Activated T-helper 1 cell treated with Interleukin-2 at 50 U/mL for 16 hours (primary cell): Measurements from ENCODE around the gene RPS6KA3.
A peak's percentile ranks its signal among the peaks of the same experiment; 100 is the strongest.
"Not testable (repeated sequence)": the region's sequence is repeated elsewhere in the genome, so short reads cannot be mapped to it uniquely, and the experiment has no call there.

Experiments used
- DNase-seq: peaks from one replicate; pipeline ENCODE4 v3.0.0-alpha.2; 2020; ENCODE audit warnings: low read depth

The RPS6KA3 gene

DNA sequence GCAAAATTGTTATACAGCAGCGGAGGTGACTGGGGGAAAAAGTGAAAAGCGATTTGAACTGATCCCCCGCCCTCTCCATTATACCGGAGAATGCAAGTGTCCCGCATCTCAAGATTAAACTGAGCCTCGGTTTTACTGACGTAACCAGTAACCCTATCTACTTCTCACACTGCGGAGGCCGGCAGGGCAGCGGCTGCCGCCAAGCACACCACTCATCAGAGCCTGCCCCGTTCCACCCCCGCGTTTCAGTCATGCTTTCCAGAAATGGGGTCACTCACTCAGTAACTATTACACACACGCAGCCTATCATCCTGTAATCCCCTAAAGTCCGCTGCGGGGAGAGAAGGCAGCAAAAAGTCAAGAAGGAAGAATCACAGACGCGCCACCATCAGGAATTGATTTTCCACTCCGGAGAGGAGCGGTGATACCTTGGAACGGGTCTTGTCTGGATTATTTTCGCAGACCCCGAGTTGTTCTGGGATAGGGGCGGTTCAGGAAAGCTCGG lies 1.4 kb downstream of the RPS6KA3 start:
- DNase-seq = no peak

DNA sequence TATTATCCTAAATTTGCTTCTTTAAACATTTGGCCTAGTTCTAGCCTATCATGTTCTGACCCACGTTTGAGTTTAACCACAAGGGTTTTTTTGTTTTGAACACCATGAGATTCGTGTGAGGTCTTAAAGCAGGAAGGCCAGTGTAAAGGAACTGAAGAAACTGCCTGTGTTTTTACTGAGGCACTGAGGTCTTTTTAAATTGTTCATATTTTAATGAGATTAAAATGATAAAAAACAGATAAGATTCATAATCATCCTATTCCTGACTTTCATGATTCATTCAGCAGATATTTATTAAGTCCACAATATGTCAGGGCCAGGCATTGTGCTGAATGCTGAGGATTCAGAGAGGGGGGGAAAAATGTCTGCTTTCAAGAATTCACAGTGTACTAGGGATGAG lies 3.2 kb downstream of the RPS6KA3 start:
- no peak for DNase-seq

DNA sequence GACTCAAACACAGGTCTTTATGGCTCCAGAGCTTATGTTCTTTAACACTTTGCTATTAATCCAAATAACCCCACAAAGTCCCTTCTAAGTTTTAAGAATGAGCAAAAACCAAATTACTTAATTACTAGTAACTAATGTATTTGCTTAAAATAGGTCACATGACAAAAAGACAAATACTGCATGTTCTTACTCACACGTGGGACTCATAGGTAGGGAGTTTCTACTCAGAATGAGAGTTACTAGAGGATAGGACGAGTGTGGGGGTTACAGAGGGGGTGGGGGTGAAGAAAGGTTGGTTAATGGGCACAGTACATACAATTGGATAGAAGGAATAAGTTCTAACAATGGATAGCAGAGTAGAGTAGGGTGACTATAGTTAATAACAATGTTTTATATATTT lies 5.8 kb downstream of the RPS6KA3 start:
- DNase-seq = no peak

DNA sequence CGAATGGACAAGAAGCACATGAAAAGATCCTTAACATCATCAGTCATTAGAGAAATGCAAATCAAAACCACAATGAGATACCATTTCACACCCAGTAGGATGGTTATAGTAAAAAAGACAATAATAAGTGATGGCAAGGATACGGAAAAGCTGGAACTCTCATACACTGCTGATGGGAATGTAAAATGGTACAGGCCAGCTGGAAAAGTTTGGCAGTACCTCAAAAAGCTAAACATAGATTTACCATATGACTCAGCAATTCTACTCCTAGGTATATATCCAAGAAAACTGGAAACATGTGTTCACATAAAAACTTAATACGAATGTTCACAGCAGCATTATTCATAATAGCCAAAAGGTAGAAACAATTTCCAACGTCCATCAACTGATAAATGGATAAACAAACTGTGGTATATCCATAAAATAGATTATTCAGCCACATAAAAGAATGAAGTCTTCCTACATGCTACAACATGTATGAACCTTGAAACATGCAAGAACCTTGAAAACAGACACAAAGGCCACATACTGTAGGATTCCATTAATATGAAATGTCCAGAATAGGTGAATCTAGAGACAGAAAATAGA lies 11.9 kb downstream of the RPS6KA3 start:
- no peak for DNase-seq

DNA sequence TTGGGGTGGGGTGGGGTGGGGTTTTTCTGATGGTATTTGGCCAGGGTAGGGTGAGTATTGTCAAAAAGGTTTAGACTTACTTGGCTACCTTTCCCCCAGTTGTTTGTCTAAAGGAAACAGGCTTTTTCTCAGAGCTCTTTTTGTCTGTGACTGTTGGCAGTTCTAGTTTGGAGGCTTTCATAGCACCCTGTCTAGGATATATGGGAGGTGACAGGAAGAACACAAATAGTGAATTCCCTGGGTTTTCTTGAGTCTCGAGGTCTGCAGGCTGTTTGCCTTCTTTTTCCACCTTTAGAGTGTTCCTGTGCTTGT lies 13.5 kb downstream of the RPS6KA3 start:
- no peak for DNase-seq

DNA sequence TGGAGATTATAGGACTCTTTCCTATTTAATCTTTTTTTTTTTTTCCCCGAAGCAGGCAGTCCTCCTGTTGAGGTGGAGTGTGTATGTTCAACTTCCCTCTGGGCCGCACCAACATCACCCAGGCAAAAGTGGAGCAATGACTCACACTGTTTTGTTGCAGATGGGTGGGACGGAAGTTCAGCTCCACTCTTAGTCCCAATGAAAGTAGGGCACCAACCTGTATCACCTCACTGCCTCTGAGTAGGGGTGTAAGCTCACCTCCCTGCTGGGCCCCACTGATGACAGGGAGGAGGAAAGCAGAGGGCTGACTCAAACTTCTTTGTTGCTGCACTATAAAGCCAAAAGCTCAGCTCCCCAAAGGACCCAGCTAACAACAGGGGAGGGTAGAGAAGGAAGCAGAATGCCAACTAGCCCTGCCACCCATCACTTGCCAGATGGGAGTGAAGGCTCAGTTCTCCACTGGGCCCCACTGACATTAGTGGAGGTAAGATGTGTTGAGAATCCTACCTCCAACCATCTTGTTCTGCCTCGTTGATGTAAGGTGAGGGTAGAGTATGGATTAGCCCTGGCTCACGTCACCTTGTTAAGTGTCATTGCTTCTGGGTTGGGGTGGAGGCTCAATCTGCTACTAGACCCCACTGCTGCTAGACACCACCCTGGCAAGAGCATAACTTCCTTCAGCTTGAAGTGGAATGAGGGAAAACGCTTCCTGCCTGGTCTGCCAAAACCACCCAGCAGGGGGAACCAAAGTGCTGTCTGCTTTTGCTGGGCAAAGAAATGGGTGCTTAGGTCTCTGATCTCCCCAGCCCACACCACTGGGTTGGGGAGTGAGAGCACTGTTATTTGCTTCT lies 14.1 kb downstream of the RPS6KA3 start:
- DNase-seq = peak; percentile 54

DNA sequence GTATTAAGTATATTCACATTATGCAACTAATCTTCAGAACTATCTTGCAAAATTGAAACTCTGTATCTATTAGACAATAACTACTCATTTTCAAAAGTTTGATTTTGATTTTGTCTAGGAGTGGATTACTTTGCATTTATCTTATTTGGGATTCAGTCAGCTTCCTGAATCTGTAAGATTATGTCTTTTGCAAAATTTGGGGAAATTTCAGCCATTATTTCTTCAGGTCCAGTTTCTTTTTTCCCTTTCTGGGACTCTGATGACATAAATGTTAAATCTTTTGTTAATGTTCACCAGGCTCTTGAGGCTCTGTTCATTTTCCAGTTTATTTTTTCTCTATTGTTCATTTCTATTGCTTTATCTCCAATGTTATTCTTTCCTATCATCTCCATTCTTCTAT lies 15.0 kb downstream of the RPS6KA3 start:
- no peak for DNase-seq

DNA sequence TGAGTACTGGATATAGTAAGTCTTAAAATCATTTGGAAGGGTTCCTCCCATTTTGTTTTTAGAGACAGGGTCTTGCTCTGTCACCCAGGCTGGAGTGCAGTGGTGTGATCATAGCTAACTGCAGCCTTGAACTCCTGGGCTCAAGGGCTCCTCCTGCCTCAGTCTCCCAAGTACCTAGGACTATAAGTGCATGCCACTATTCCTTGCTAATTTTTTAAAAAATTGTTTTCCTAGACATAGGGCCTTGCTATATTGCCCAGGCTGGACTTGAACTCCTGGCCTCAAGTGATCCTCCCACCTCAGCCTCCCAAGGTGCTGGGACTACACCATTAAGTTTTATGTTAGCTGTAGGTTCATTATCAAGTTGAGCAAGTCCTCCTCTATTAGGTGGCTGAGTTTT lies 16.6 kb downstream of the RPS6KA3 start:
- not testable (repeated sequence) for DNase-seq

DNA sequence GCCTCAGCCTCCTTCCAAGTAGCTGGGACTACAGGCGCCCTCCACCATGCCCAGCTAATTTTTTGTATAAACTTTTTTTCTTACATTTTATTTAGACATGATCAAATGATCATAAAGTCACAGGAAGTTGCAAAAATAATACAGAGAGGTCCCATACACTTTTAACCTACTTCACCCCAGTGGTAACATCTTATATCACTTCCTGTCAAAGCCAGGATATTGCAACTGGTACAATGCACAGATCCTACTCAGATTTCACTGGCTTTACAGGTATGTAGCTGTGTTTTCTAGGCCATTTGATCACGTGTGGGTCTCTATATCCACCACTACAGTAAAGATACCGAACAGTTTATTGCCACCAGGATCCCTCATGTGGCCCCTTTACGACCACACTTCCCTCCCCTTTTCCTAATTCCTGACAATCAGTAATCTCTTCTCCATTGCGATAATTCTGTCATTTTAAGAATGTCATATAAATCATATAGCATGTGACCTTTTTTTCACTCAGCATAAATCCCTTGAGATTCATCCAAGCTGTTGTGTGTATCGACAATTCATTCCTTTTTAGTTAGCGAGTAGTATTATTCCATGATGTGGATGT lies 18.0 kb downstream of the RPS6KA3 start:
- no peak for DNase-seq

DNA sequence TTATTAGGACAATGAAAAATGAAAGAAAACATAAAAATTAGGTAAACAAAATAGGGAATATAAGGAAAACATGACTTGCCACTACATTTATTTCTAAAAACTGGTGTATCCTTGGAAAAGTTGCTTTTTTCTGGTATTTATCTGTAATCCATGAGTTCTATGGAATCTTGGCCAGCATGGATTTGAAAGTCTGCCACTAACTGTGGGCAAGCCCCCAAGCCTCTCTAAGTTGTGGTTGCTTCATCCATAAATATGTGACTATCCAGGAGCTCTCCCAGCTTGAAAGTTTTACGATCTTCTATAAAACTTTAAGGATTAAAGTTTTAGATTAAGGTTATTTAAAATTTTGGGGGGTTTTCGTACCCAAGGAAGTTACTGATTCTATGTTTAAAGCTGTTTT lies 21.8 kb downstream of the RPS6KA3 start:
- no peak for DNase-seq

DNA sequence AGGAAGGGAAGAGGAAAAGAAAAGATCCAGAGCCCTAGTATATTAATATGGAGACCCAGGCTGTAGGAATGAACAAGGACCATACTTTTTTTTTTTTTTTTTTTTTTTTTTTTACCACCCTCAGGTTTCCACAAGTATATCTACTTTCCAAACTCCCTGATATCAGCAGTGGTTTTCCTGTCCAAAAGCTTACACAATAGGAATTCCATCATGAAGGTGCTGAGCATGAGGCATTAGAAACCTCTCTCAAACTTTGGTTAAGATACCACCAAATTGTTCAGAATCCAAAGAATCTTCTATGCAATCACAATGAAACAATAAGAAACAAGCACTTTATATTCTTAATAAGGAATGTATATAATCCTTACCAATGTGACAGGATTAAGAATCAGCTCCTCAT lies 26.5 kb downstream of the RPS6KA3 start:
- DNase-seq = no peak

DNA sequence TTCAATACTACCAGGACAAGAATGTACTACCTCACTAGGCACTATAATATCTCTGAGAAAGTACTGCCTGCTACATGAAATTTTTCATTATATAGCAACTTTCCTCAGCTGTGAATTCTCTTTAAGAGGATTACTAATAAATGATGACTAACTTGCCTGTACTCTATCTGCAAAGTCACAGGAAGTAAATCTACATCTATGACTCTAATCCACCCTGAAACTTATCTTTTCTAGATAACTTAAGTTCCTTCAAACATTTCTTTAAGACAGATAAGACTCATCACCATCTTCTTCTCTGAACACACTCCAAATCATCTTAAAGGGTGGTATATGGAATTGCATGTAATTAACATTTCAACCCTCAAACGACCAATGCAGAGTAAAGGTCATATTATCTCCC lies 28.8 kb downstream of the RPS6KA3 start:
- no peak for DNase-seq

DNA sequence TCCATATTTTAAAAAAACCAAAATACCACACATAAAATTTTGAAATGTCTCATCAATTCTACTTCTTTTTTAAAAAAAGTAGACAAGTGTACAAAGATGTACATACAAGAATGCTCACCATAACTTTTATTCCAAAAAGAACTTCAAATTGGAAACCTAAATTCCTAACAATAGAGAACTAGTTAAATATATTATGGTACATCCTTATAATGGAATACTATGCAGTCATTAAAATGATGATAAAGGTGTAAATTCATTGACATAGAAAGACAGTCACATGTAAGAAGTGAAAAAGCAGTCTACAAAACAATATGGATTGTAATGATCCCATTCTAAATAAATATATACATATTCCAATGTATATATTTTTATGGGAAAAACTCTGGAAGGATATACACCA lies 31.0 kb downstream of the RPS6KA3 start:
- no peak for DNase-seq

DNA sequence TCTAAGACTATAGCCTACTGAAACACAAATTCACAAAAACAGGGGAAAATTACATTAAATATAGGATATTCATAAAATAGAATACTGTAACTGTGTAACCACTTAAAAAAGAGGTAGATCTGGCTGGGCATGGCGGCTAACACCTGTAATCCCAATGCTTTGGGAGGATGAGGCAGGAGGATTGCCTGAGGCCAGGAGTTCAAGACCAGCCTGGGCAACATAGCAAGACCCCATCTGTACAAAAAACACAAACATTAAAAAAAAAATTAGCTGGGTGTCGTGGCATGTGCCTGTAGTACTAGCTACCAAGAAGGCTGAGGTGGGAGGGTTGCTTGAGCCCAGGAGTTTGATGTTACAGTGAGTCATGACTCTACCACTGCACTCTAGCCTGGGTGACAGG lies 33.4 kb downstream of the RPS6KA3 start:
- no peak for DNase-seq

DNA sequence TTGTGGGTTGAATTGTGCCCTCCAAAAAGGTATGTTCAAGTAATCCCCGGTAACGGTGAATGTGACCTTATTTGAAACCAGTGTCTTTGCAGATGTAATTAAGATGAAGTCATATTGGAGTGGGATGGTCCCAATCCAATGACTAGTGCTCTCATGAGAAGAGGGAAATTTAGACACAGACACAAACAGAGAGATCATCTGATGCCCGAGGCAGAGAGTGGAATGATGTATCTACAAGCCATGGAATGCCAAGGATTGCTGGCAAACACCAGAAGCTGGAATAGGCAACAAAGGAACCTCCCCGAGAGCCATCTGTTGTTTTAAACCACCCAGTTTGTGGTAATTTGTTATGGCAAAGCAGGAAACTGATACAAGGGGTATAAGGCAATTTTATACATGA lies 35.1 kb downstream of the RPS6KA3 start:
- no peak for DNase-seq

DNA sequence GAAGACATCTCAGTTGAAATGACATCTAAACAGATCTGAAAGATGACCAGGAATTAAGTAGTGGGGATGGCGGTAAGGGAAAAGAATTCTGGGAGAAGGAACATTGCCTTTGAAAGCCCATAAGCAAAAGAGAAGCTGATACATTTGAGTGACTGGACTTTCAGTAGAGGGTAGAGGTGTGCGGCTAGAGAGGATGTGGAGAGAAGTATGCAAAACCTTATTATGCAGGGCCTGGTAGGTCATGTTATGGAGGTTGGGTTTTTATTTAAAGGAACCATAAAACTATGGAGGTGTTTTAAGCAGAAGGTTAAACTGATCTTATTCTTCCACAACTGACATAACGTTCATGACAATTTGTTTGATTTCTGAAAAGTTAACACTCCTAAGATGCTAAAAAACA lies 36.3 kb downstream of the RPS6KA3 start:
- DNase-seq = no peak

DNA sequence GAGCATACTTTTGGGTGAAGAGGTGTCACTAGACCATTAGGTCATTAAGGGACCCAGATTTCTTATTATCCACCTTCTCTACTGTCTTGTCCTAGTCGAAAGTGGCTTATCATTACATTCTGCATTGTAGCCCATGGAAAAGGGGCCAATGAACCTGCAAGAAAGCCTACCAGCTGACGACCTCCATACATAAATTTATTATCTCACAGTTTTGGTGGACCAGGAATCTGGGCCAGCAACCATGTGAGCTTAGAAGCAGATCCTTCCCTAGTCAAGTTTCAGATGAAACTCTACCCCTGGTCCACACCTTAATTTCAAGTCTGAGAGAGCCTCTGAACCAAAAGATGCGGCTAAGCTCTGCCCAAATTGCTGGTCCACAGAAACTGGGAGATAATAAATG lies 37.6 kb downstream of the RPS6KA3 start:
- no peak for DNase-seq

DNA sequence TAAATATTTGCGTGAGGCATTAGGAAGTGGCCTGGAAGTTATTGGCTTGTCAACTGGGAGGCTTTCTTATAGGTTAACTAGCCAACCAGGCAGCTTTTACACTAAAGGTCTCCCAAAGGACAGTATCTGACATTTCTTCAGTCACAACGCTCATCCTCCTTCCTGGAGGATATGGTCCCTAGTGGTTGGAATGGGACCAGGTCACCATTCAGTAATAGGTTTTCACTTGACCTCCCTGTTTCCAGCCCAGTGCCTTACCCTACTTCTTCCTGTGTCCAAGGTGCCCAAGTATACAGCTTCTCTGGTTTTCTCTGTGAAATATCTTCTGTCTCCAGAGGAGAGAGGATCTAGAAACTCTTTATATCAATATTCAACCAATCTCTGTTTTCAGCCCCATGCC lies 38.5 kb downstream of the RPS6KA3 start:
- DNase-seq = no peak

DNA sequence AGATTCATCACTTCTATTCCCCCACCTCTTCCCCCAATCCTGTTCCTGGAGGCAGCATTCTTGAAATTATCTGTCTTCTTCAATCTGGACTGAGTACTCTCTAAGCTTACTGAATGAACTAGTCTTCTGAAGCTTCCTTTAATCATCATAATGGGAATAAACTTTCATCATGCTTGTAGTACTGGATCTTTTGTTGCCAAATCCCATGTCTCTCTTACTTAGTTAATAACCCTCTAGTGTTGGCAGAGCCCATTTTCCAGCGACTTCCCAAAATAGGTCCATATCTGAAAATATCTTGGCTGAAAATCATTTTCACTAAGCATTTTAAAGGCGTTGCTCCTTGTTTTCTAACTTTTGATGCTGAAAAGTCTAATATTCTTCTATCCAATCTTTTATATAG lies 39.6 kb downstream of the RPS6KA3 start:
- no peak for DNase-seq

DNA sequence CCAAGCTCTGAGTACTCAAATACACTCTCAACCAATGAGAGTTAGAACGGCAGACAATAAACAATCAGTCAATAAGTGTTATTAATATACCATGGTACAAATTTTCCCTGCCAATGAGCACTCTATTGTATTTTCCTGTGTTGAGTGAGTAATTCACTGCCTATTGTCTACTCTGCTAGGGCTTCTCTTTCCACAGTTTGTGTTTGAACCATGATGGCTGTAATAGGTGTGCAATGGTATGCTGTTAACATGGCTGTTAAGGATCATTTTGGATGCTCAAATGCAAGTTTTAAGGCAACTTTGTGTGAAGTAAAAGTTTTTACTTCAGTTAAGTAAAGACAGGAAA lies 41.2 kb downstream of the RPS6KA3 start:
- DNase-seq = no peak

DNA sequence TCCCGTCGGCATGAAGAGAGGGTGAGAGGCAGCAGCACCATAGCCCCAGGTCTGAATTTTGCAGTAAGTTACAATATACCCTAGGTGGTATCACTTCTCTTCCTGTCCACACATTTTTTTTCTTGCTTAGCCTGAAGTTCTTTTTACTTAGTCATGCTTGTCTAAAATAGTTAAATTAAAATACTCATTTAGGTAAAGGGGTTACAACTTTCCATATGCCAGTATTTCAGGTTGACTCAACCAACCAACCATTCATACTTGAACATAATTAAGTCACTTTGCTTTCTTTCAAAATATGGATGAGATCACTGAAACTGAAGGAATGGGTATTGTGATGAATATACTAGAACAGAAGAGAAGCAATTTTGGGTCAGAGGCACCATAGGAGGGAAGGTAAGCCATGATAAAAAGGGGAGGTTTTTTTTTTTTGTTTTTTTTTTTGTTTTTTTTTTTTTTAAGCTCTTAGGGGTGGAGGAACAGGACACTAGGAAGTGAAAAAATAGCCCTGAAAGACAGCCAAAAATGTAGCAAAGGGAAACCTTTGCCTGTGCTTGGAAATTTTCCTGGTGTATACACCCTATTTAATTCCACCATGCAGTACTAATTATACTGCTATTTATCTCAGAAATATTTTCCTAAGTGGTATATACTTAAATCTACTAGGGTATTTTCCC lies 41.8 kb downstream of the RPS6KA3 start:
- DNase-seq = no peak

DNA sequence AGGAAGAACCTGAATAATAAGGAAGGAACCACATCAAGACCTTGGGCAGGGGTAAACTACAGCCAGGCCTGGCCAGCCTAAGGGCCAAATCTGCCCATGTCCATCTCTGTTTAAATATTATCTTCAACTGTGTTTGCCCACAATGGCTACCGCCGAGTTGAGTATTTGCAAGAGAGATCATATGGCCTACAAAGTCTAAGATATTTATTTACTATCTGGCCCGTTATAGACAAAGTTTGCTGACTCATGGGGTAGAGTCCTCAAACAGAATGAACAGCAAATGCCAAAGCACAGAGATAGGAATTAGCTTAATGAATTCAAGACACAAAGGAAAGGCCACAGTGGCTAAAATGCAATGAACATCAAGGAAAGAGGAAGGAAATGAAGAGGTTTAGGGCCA lies 44.8 kb downstream of the RPS6KA3 start:
- DNase-seq = no peak

DNA sequence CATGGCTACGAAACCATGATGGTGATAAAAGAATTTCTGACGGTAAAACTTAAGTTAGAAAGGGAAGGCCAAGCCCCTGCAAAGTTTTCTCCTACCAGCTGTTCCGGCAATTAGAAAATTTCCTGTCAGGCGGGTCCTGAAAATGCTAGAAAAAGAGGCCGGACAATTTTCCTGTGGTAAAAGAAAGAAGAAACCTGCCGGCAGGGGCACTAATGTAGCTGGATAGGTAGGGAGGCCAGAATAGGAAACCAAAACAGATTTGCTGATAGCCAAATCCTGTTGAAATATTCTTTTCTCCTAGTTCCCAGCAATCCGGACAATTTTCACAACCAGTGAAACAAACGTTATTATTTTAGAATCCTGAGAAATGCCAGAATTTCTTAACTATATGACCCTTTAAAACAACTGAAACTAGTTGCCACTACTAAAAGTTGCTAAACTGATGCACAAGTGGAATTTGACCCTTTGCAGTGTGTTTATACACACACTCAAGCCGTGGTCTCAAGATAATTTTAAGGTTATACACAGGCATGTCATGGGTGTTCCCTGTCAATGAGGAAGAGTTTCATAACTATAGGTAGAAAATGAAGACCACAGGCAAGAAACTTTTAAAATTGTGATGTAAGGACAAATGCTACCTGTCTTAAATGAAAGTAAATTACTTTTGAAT lies 47.7 kb downstream of the RPS6KA3 start:
- no peak for DNase-seq
